Spleen (tissue), 11 donors: ENCODE data around the gene CGNL1. TPM values are rescaled to one million over a fixed set of nuclear protein-coding genes. Genes with fewer than 3 reads are reported as not detected.

ENCODE experiments used
- DNase-seq: peaks from one replicate; pipeline ENCODE4 v3.0.0-alpha.2; 2020
- H3K27ac ChIP-seq, 8 donors: fragments of 200-600 bp; sonication (generic) in 7 of 8; 1 replicate in 4 of 8; 2 replicates in 4 of 8; pipeline versions ENCODE4 v1.5.0 to v1.8.0; 2016 to 2021; ENCODE audit warnings: inconsistent platforms in 4 of 8, mild to moderate bottlenecking in 4 of 8, moderate library complexity in 1 of 8
- H3K27me3 ChIP-seq, 7 donors: fragments of 200-600 bp; sonication (generic) in 6 of 7; replicated peaks in 1 of 7; 1 replicate in 4 of 7; 2 replicates in 3 of 7; pipeline versions ENCODE4 v1.5.0 to v1.8.0; 2016 to 2021; ENCODE audit warnings: inconsistent platforms in 3 of 7, mild to moderate bottlenecking in 1 of 7
- H3K36me3 ChIP-seq, 6 donors: fragments of 200-600 bp; sonication (generic) in 5 of 6; 1 replicate in 4 of 6; 2 replicates in 2 of 6; pipeline versions ENCODE4 v1.5.0 to v1.8.0; 2016 to 2021; ENCODE audit warnings: inconsistent platforms in 2 of 6
- H3K4me1 ChIP-seq, 6 donors: fragments of 200-600 bp; sonication (generic) in 5 of 6; 1 replicate in 3 of 6; 2 replicates in 3 of 6; pipeline versions ENCODE4 v1.5.0 to v1.8.0; 2016 to 2021; ENCODE audit warnings: inconsistent platforms in 3 of 6
- H3K4me3 ChIP-seq, 8 donors: fragments of 200-600 bp; sonication (generic) in 7 of 8; 1 replicate in 4 of 8; 2 replicates in 4 of 8; pipeline versions ENCODE4 v1.5.0 to v1.8.0; 2016 to 2021; ENCODE audit warnings: inconsistent platforms in 4 of 8, mild to moderate bottlenecking in 4 of 8, moderate library complexity in 2 of 8
- H3K9me3 ChIP-seq, 8 donors: fragments of 200-600 bp; sonication (generic) in 7 of 8; 1 replicate in 4 of 8; 2 replicates in 4 of 8; pipeline versions ENCODE4 v1.5.0 to v1.8.0; 2016 to 2021; ENCODE audit warnings: inconsistent platforms in 4 of 8
- POLR2A ChIP-seq, 3 donors: fragments of 450-650 bp; IDR thresholded peaks; one replicate each; pipeline ENCODE4 v1.5.1; 2017; ENCODE audit warnings: antibody characterized with exemption in 3 of 3, mild to moderate bottlenecking in 1 of 3
- POLR2AphosphoS5 ChIP-seq, 3 donors: sonication (generic); formaldehyde crosslinking; IDR thresholded peaks; one replicate each; pipeline ENCODE4 v1.5.1; 2017; ENCODE audit warnings: antibody characterized with exemption in 3 of 3
- WGBS, 5 donors: extraction: QIAGEN DNeasy Blood & Tissue Kit in 3 of 5; methylation state at CpG; one replicate each; pipeline versions ENCODE4 v1.1.5 to v1.1.7; 2013 to 2018; 5-methylcytosine and 5-hydroxymethylcytosine counted together
- intact Hi-C: fragments of 100-400 bp; cut with DNase I; formaldehyde crosslinking; loops from one replicate; pipeline ENCODE4 v1.15.0; 2023; ENCODE audit warnings: low total_unique reads
- polyA plus RNA-seq, 3 donors: library from polyadenylated mRNA; stranded (reverse); fragments of 200-250 nt; gene quantifications; one replicate each; pipeline ENCODE4 v1.2.1, GENCODE V29; 2013
- total RNA-seq, 7 donors: library from RNA; depleted of rRNA in 3 of 7; stranded (reverse); fragments of >200 nt in 3 of 7; fragmentation: NEBNext Ultra II Directional in 4 of 7; extraction: Animal tissue kit (Norgen Biotek cat#: 25700) in 4 of 7; gene quantifications; one replicate each; pipeline versions ENCODE4 v1.1.0 to v1.2.1, GENCODE V29; 2016 to 2021
- TF ChIP-seq, protein P1 (sequence below), 11 experiments: fragments of 200-600 bp in 7 of 11; fragments of 450-650 bp in 4 of 11; sonication (generic) in 4 of 11; IDR thresholded peaks in 8 of 11; conservative IDR thresholded peaks in 3 of 11; 1 replicate in 7 of 11; 2 replicates in 4 of 11; pipeline versions ENCODE4 v1.4.0 to v1.8.0; 2016 to 2021; ENCODE audit warnings: antibody characterized with exemption in 11 of 11, inconsistent platforms in 4 of 11, mild to moderate bottlenecking in 1 of 11
- donor health status: healthy with polysubstance abuse.
- donor health status: DM: no; HTN: no; CAD: no; lungs with moderate emphysema.
- donor health status: DM: no; HTN: no; CAD: no.
- donor health status: Bipolar disorder and iron deficiency.
- donor health status: healthy.
- donor health status: DM: no; HTN: no; CAD: no.
- donor health status: DM: yes; HTN: yes; CAD: no.

CGNL1 gene
- total and polyA plus RNA-seq, 10 donors, result 0.07 to 0.73 (median 0.36) TPM

DNA sequence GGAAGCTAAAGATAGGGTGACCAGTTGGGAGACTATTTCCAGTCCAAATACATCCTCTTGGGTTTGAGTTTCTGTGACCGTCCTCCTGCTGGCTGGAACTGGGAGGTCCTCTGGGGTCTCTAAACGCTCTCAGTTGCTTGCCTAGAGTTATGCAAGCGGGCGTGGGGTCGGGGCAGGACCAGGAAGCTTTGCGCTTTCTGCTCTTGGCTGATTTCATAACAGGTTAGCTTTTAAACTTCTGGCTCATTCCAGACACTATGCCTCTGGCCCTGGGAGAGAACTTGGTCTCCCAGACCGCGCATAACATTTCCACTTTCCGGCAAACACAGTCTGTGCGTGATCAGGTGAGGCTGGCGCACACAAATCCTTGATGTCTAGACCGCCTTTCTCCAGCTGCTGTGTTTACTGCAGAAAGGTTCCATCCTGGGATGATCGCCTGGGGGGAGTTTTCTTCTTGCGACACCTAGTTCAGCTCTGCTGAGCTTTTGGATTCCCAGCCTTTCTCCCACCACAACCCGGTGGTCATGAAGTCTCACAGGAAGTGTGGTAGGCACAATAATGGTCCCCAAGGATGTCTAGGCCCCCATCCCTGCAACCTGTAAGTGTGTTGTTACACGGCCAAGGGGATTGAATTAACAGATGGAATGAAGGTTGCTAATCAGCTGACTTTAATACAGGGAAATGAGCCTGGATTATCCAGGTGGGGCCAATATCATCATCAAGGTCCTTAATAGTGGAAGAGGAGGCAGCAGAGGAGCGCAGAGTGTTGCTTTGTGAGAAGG, 23.6 kb upstream of the CGNL1 start:
- Histone ChIP-seq H3K9me3 (peaks cover 0 to 5% (median 0%) of the 10 kb centered on the region in 8 donors), H3K4me1 (no peaks in the 10 kb centered on the region), H3K4me3 (no peak overlapping the region), H3K27me3 (peaks cover 0 to 24% (median 0%) of the 10 kb centered on the region in 7 donors), H3K36me3 (no peaks in the 10 kb centered on the region), H3K27ac (no peak overlapping the region)
- no peak for DNase-seq
- intact Hi-C loops, result no loop called here
- WGBS, 5 donors, result 69 to 88% (median 81%) methylated on average over 17 of the region's 17 CpGs
- TF ChIP-seq POLR2AphosphoS5 (IDR thresholded peaks at IDR 0.05), result no peak
- TF ChIP-seq POLR2A (IDR thresholded peaks at IDR 0.05), result no peak
- TF ChIP-seq, protein P1, sequence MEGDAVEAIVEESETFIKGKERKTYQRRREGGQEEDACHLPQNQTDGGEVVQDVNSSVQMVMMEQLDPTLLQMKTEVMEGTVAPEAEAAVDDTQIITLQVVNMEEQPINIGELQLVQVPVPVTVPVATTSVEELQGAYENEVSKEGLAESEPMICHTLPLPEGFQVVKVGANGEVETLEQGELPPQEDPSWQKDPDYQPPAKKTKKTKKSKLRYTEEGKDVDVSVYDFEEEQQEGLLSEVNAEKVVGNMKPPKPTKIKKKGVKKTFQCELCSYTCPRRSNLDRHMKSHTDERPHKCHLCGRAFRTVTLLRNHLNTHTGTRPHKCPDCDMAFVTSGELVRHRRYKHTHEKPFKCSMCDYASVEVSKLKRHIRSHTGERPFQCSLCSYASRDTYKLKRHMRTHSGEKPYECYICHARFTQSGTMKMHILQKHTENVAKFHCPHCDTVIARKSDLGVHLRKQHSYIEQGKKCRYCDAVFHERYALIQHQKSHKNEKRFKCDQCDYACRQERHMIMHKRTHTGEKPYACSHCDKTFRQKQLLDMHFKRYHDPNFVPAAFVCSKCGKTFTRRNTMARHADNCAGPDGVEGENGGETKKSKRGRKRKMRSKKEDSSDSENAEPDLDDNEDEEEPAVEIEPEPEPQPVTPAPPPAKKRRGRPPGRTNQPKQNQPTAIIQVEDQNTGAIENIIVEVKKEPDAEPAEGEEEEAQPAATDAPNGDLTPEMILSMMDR (IDR thresholded peaks at IDR 0.05 in 8 of 11, conservative IDR thresholded peaks at IDR 0.05 in 3 of 11), result no peak

DNA sequence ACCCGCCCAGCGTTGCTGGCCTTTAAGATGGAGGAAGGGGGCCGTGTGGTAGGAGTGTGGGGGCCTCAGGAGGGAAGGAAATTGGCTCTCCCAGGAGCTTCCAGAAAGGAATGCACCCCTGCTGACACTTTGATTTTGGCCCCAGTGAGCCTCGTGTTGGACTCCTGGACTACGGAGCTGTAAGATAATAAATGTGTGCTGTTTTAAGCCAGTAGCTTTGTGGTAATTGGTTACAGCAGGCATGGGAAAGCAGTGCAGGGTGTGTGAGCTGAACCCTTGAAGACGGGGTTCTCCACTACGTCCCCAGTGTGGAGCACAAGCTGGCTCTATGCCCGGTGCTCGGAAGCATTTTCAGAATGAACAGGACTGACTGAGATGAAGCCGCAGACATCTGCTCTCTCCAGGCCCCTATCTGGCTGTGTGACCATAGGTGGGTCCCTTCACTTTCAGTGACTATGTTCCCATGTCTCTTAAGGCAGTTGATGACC, 22.9 kb upstream of the CGNL1 start:
- no peak for DNase-seq
- intact Hi-C loops, result no loop called here

DNA sequence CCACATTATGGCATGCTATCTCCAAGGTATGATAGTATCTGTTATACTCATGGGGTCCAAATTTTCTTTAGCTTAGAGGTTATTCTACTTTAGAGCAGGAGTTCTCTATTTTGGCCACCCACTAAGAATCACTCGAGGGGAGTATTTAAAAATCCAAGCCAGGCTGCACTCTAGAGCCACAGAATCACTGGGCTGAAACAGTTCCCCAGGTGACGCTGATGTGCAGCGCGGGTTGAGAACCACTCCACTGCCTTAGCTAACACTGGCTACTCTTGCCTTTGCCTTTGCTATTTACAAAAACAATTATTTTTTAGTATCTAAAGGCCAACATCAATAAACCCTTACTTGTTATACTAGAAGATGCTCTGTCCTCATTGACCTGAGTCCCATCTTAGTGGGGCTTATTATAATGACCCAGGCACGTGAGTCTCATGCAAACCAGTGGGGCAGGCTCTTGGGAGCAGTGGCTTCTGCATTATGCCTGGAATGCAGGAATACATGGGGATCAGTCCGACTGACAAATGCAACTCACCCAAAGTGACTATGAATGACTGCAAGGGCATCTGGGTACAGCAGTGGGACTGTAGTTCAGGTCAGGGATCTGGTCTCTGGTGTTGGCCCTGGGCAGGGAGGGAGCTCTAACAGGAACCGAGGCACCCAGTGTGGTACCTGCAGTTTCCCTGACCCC, 21.7 kb upstream of the CGNL1 start:
- intact Hi-C loops, result no loop called here
- TF ChIP-seq, protein P1 (IDR thresholded peaks at IDR 0.05 in 8 of 11, conservative IDR thresholded peaks at IDR 0.05 in 3 of 11), result no peak
- TF ChIP-seq POLR2AphosphoS5 (IDR thresholded peaks at IDR 0.05) (no peak), POLR2A (IDR thresholded peaks at IDR 0.05) (no peak)
- Histone ChIP-seq H3K36me3 (no peaks in the 10 kb centered on the region), H3K27ac (no peak overlapping the region), H3K27me3 (peaks cover 0 to 24% (median 0%) of the 10 kb centered on the region in 7 donors), H3K4me1 (no peaks in the 10 kb centered on the region), H3K9me3 (no peaks in the 10 kb centered on the region), H3K4me3 (no peak overlapping the region)
- WGBS, 5 donors, result 58 to 81% (median 79%) methylated on average over 5 to 7 of the region's 7 CpGs
- no peak for DNase-seq

More for the DNA sequence above, 22.9 kb upstream of the CGNL1 start:
- Histone ChIP-seq H3K9me3 (no peaks in the 10 kb centered on the region), H3K36me3 (no peaks in the 10 kb centered on the region), H3K27ac (no peak overlapping the region), H3K4me1 (no peaks in the 10 kb centered on the region), H3K4me3 (no peak overlapping the region), H3K27me3 (peaks cover 0 to 24% (median 0%) of the 10 kb centered on the region in 7 donors)
- 74 to 88% (median 79%) methylated on average over 10 of the region's 10 CpGs for WGBS, 5 donors
- no peak for TF ChIP-seq POLR2AphosphoS5 (IDR thresholded peaks at IDR 0.05)
- TF ChIP-seq POLR2A (IDR thresholded peaks at IDR 0.05), result no peak
- TF ChIP-seq, protein P1 (IDR thresholded peaks at IDR 0.05 in 8 of 11, conservative IDR thresholded peaks at IDR 0.05 in 3 of 11), result no peak

DNA sequence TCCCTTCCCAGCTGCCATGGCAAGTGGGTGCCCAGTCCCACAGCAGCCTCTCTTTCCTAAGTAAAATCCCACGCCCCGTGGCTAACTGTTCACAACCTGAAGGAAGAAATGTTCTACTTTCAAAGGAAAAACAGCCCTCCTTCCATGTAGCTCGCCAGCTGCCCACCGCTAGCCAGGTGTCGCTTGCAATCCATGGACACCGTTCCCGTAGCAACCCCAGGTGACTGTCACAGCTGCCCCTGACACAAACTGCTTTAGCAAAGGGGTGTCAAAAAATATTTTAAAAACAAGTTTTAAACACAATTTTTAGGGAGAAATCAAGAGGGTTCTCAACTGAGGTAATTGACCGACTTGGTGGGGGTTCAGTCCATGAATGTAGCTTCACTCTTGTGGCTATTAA, 21.0 kb upstream of the CGNL1 start:
- WGBS, 5 donors, result 84 to 94% (median 91%) methylated on average over 8 of the region's 8 CpGs
- Histone ChIP-seq H3K4me3 (no peak overlapping the region), H3K4me1 (no peaks in the 10 kb centered on the region), H3K36me3 (no peaks in the 10 kb centered on the region), H3K9me3 (no peaks in the 10 kb centered on the region), H3K27me3 (peaks cover 0 to 24% (median 0%) of the 10 kb centered on the region in 7 donors), H3K27ac (no peak overlapping the region)
- DNase-seq, result no peak
- no peak for TF ChIP-seq POLR2AphosphoS5 (IDR thresholded peaks at IDR 0.05)
- TF ChIP-seq, protein P1 (IDR thresholded peaks at IDR 0.05 in 8 of 11, conservative IDR thresholded peaks at IDR 0.05 in 3 of 11), result no peak
- TF ChIP-seq POLR2A (IDR thresholded peaks at IDR 0.05), result no peak
- intact Hi-C loops, result no loop called here
